Parathyroid adenoma (tissue), 2 donors: ENCODE data around the gene TM4SF18.

ENCODE experiments used
- H2AFZ ChIP-seq: fragments of 300-600 bp; sonication (generic); one replicate; pipeline ENCODE4 v1.7.0; 2017; ENCODE audit warnings: antibody characterized with exemption, mild to moderate bottlenecking
- H3K27ac ChIP-seq: fragments of 300-600 bp; sonication (generic); one replicate; pipeline ENCODE4 v1.7.0; 2017
- H3K27me3 ChIP-seq: fragments of 300-600 bp; sonication (generic); one replicate; pipeline ENCODE4 v1.7.0; 2017; ENCODE audit warnings: low read length; ENCODE audit not compliant: control insufficient read depth, insufficient read depth
- H3K36me3 ChIP-seq: fragments of 300-600 bp; sonication (generic); one replicate; pipeline ENCODE4 v1.7.0; 2017; ENCODE audit warnings: low read length; ENCODE audit not compliant: control insufficient read depth, insufficient read depth
- H3K4me1 ChIP-seq: fragments of 300-600 bp; sonication (generic); one replicate; pipeline ENCODE4 v1.7.0; 2017; ENCODE audit warnings: control low read depth
- H3K4me2 ChIP-seq: fragments of 300-600 bp; sonication (generic); one replicate; pipeline ENCODE4 v1.7.0; 2017; ENCODE audit warnings: low read length
- H3K4me3 ChIP-seq: fragments of 300-600 bp; sonication (generic); one replicate; pipeline ENCODE4 v1.7.0; 2017; ENCODE audit warnings: low read depth, low read length
- H3K79me2 ChIP-seq: fragments of 300-600 bp; sonication (generic); one replicate; pipeline ENCODE4 v1.7.0; 2017; ENCODE audit warnings: control low read depth
- H3K9ac ChIP-seq: fragments of 300-600 bp; sonication (generic); one replicate; pipeline ENCODE4 v1.7.0; 2017; ENCODE audit warnings: mild to moderate bottlenecking
- H3K9me3 ChIP-seq: fragments of 300-600 bp; sonication (generic); one replicate; pipeline ENCODE4 v1.7.0; 2017; ENCODE audit warnings: low read length; ENCODE audit not compliant: control insufficient read depth
- CTCF ChIP-seq: fragments of 300-600 bp; sonication (generic); IDR thresholded peaks from one replicate; pipeline ENCODE4 v1.7.0; 2017; ENCODE audit warnings: antibody characterized with exemption, mild to moderate bottlenecking
- donor health status: primary hyperparathyroidism.

The TM4SF18 gene

DNA sequence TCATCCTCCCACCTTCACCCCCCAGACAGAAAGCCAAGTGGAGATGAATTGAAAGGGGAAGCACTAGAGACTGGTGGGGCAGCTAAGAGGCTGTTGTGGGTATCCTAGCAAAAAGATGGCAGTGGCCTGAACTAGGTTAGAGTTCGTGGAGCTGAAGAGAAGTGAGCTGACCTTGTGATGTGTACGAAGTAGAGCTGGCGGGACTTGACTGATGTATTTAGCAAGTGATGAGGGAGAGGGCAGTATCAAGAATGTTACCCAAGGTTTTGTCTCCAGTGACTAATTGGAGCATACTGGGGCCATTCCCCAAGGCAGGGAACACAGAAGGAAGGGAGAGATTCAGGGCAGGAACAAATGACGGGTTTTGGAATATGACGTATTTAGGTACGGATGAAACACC is 61.8 kb downstream of the TM4SF18 start:
- Histone ChIP-seq H3K27ac (no peak overlapping the region), H3K9me3 (no peaks in the 10 kb centered on the region), H3K4me3 (no peak overlapping the region), H3K36me3 (no peaks in the 10 kb centered on the region), H3K27me3 (no peaks in the 10 kb centered on the region), H2AFZ (peak overlapping the region; percentile 19), H3K4me1 (no peaks in the 10 kb centered on the region), H3K79me2 (no peaks in the 10 kb centered on the region), H3K9ac (no peak overlapping the region), H3K4me2 (no peak overlapping the region)
- TF ChIP-seq CTCF: no peak

- H3K4me2 ChIP-seq: no peak overlapping the region
- no peaks in the 10 kb centered on the region for H3K4me1 ChIP-seq
- H3K9ac ChIP-seq: no peak overlapping the region
- no peaks in the 10 kb centered on the region for H3K36me3 ChIP-seq
- H2AFZ ChIP-seq: no peak overlapping the region
- TF ChIP-seq CTCF: no peak
- no peak overlapping the region for H3K4me3 ChIP-seq
- H3K27ac ChIP-seq: no peak overlapping the region
- no peaks in the 10 kb centered on the region for H3K9me3 ChIP-seq
- H3K79me2 ChIP-seq: no peaks in the 10 kb centered on the region
- no peaks in the 10 kb centered on the region for H3K27me3 ChIP-seq
These were observed 63.3 kb downstream of the TM4SF18 start for GRCh38 chr3:149270180-149270579.

DNA sequence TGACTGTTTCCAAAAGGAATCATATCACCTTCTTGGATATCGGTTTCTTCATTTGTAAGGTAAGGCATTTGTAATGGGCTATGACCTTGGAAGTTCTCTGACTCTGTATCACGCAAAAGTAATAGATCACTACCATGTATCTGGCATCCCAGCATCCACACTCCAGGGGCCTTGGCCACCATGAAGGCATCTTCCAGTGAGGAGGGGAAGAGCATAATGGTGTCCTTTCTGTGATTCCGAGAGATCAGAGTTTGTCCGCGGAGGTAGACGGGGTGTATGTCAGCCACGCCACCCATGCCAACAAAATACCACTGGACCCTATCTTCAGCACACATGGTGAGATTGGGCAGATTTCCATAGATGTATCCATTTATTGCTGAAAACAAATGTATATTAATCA is 63.7 kb downstream of the TM4SF18 start:
- Histone ChIP-seq H3K27ac (no peak overlapping the region), H3K4me2 (no peak overlapping the region), H3K27me3 (no peaks in the 10 kb centered on the region), H3K4me3 (no peak overlapping the region), H3K9me3 (no peaks in the 10 kb centered on the region), H3K9ac (no peak overlapping the region), H3K4me1 (no peaks in the 10 kb centered on the region), H2AFZ (no peak overlapping the region), H3K79me2 (no peaks in the 10 kb centered on the region), H3K36me3 (no peaks in the 10 kb centered on the region)
- no peak for TF ChIP-seq CTCF
